ENCODE measurements around the gene FRMD4A.

Gene FRMD4A

GRCh38 chr10:14330388-14331061 is at the start of gene FRMD4A:
TSS of gene FRMD4A (minus strand) at chr10:14330924.
- DNase-seq (ENCODE audit: low read depth): no peak

- no peak for DNase-seq (ENCODE audit: low read depth)
Observed at GRCh38 chr10:14379556-14380280, 49.0 kb upstream of the FRMD4A start.

- no peak for DNase-seq (ENCODE audit: low read depth)
Observed at GRCh38 chr10:14378387-14378960, 47.8 kb upstream of the FRMD4A start.

GRCh38 chr10:14377591-14378175 is 47.0 kb upstream of the FRMD4A start:
- DNase-seq (ENCODE audit: low read depth): no peak

GRCh38 chr10:14374745-14375445 is 44.2 kb upstream of the FRMD4A start:
- peak; percentile 60 for DNase-seq (ENCODE audit: low read depth)

GRCh38 chr10:14372606-14373005 is 41.9 kb upstream of the FRMD4A start:
- DNase-seq (ENCODE audit: low read depth): no peak

GRCh38 chr10:14371581-14371980 is 40.9 kb upstream of the FRMD4A start:
- DNase-seq (ENCODE audit: low read depth): no peak

- no peak for DNase-seq (ENCODE audit: low read depth)
Observed at GRCh38 chr10:14370894-14371293, 40.2 kb upstream of the FRMD4A start.

GRCh38 chr10:14369906-14370305 is 39.2 kb upstream of the FRMD4A start:
- no peak for DNase-seq (ENCODE audit: low read depth)

GRCh38 chr10:14366760-14367159 is 36.0 kb upstream of the FRMD4A start:
- DNase-seq (ENCODE audit: low read depth): no peak

GRCh38 chr10:14365266-14365665 is 34.5 kb upstream of the FRMD4A start:
- no peak for DNase-seq (ENCODE audit: low read depth)

- DNase-seq (ENCODE audit: low read depth): no peak
Observed at GRCh38 chr10:14362104-14362503, 31.4 kb upstream of the FRMD4A start.

GRCh38 chr10:14360961-14361360 is 30.2 kb upstream of the FRMD4A start:
- no peak for DNase-seq (ENCODE audit: low read depth)

GRCh38 chr10:14360515-14360914 is 29.8 kb upstream of the FRMD4A start:
- DNase-seq (ENCODE audit: low read depth): no peak

- no peak for DNase-seq (ENCODE audit: low read depth)
Observed at GRCh38 chr10:14358886-14359573, 28.3 kb upstream of the FRMD4A start.

- peak; percentile 53 for DNase-seq (ENCODE audit: low read depth)
Observed at GRCh38 chr10:14356921-14357320, 26.2 kb upstream of the FRMD4A start.

GRCh38 chr10:14355750-14356149 is 25.0 kb upstream of the FRMD4A start:
- DNase-seq (ENCODE audit: low read depth): no peak

- no peak for DNase-seq (ENCODE audit: low read depth)
Observed at GRCh38 chr10:14353291-14353913, 22.7 kb upstream of the FRMD4A start.

- no peak for DNase-seq (ENCODE audit: low read depth)
Observed at GRCh38 chr10:14350006-14350405, 19.3 kb upstream of the FRMD4A start.

- no peak for DNase-seq (ENCODE audit: low read depth)
Observed at GRCh38 chr10:14349081-14349480, 18.4 kb upstream of the FRMD4A start.

GRCh38 chr10:14345262-14345661 is 14.5 kb upstream of the FRMD4A start:
- DNase-seq (ENCODE audit: low read depth): no peak
